ENCODE data around the gene PIAS3. TPM values are rescaled to one million over a fixed set of nuclear protein-coding genes. Genes with fewer than 3 reads are reported as not detected.

PIAS3 gene
- polyA plus RNA-seq, 1 donor from 2014 or later = 15.0 TPM

- Histone ChIP-seq H4K20me1 (ENCODE audit: insufficient read depth) (no peaks in the 10 kb centered on the region), H2AFZ (ENCODE audit: low read depth, low read length) (no peak overlapping the region), H3K27ac (ENCODE audit: low read length) (no peak overlapping the region), H3K9me3 (ENCODE audit: low read length) (no peaks in the 10 kb centered on the region), H3F3A (ENCODE audit: insufficient read depth, low read length, poor library complexity, severe bottlenecking) (no peaks in the 10 kb centered on the region), H3K27me3 (ENCODE audit: insufficient read depth, low read depth, low read length) (peaks cover 11% of the 10 kb centered on the region), H3K79me2 (replicated peaks; ENCODE audit: insufficient read depth, low read length) (no peaks in the 10 kb centered on the region), H3K36me3 (ENCODE audit: insufficient read depth, low read length) (no peaks in the 10 kb centered on the region), H3K4me3 (ENCODE audit: low read length) (no peak overlapping the region), H3K4me2 (ENCODE audit: low read length) (no peak overlapping the region), H3K9me2 (ENCODE audit: insufficient read depth, low read length) (no peaks in the 10 kb centered on the region), H3K9ac (ENCODE audit: low read length) (no peak overlapping the region)
- TF ChIP-seq EP300 (conservative IDR thresholded peaks at IDR 0.05; ENCODE audit: poor library complexity, severe bottlenecking) (no peak), SMC3 (conservative IDR thresholded peaks at IDR 0.05; ENCODE audit: poor library complexity) (no peak), EZH2 (IDR thresholded peaks at IDR 0.05; ENCODE audit: borderline replicate concordance, insufficient read depth, low read length, poor library complexity, severe bottlenecking) (no peak)
Observed at GRCh38 chr1:145879775-145880174, 20.9 kb upstream of the PIAS3 start.

DNA sequence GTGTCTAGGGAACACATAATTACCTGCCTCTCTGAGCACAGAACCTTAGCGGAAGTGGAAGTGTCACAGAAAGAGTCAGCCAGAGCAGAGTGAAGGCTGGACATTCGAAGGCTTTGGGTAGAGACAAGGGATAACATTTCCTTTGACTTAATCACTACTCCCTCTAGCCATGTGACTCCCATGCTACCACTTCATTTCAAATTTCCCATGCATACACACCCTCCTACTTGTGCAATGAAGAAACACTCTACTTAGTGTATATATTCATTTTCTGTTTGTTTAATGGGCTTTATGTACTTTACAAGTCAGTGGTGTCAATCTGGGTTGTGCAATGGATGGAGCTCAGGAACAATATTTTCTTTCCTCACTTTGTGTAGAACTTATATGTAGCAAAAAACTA is 19.8 kb upstream of the PIAS3 start:
- H2AFZ ChIP-seq (ENCODE audit: low read depth, low read length) = no peak overlapping the region
- H3F3A ChIP-seq (ENCODE audit: insufficient read depth, low read length, poor library complexity, severe bottlenecking) = no peaks in the 10 kb centered on the region
- H3K9me3 ChIP-seq (ENCODE audit: low read length) = no peaks in the 10 kb centered on the region
- H3K9me2 ChIP-seq (ENCODE audit: insufficient read depth, low read length) = no peaks in the 10 kb centered on the region
- no peaks in the 10 kb centered on the region for H3K36me3 ChIP-seq (ENCODE audit: insufficient read depth, low read length)
- H3K79me2 ChIP-seq (replicated peaks; ENCODE audit: insufficient read depth, low read length) = no peaks in the 10 kb centered on the region
- H4K20me1 ChIP-seq (ENCODE audit: insufficient read depth) = no peaks in the 10 kb centered on the region
- H3K27me3 ChIP-seq (ENCODE audit: insufficient read depth, low read depth, low read length) = peaks cover 4% of the 10 kb centered on the region
- no peak overlapping the region for H3K4me3 ChIP-seq (ENCODE audit: low read length)
- H3K4me2 ChIP-seq (ENCODE audit: low read length) = no peak overlapping the region
- H3K9ac ChIP-seq (ENCODE audit: low read length) = no peak overlapping the region
- H3K27ac ChIP-seq (ENCODE audit: low read length) = no peak overlapping the region
- TF ChIP-seq EZH2 (IDR thresholded peaks at IDR 0.05; ENCODE audit: borderline replicate concordance, insufficient read depth, low read length, poor library complexity, severe bottlenecking) (no peak), TAF1 (IDR thresholded peaks at IDR 0.05; ENCODE audit: low read depth) (no peak), RAD21 (conservative IDR thresholded peaks at IDR 0.05) (no peak), MXI1 (conservative IDR thresholded peaks at IDR 0.05; ENCODE audit: poor library complexity, severe bottlenecking) (no peak), EP300 (conservative IDR thresholded peaks at IDR 0.05; ENCODE audit: poor library complexity, severe bottlenecking) (no peak), SMC3 (conservative IDR thresholded peaks at IDR 0.05; ENCODE audit: poor library complexity) (no peak)
- TF ChIP-seq, protein P1, sequence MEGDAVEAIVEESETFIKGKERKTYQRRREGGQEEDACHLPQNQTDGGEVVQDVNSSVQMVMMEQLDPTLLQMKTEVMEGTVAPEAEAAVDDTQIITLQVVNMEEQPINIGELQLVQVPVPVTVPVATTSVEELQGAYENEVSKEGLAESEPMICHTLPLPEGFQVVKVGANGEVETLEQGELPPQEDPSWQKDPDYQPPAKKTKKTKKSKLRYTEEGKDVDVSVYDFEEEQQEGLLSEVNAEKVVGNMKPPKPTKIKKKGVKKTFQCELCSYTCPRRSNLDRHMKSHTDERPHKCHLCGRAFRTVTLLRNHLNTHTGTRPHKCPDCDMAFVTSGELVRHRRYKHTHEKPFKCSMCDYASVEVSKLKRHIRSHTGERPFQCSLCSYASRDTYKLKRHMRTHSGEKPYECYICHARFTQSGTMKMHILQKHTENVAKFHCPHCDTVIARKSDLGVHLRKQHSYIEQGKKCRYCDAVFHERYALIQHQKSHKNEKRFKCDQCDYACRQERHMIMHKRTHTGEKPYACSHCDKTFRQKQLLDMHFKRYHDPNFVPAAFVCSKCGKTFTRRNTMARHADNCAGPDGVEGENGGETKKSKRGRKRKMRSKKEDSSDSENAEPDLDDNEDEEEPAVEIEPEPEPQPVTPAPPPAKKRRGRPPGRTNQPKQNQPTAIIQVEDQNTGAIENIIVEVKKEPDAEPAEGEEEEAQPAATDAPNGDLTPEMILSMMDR (IDR thresholded peaks at IDR 0.05; ENCODE audit: poor library complexity, severe bottlenecking) = no peak
- TF ChIP-seq, protein P2, sequence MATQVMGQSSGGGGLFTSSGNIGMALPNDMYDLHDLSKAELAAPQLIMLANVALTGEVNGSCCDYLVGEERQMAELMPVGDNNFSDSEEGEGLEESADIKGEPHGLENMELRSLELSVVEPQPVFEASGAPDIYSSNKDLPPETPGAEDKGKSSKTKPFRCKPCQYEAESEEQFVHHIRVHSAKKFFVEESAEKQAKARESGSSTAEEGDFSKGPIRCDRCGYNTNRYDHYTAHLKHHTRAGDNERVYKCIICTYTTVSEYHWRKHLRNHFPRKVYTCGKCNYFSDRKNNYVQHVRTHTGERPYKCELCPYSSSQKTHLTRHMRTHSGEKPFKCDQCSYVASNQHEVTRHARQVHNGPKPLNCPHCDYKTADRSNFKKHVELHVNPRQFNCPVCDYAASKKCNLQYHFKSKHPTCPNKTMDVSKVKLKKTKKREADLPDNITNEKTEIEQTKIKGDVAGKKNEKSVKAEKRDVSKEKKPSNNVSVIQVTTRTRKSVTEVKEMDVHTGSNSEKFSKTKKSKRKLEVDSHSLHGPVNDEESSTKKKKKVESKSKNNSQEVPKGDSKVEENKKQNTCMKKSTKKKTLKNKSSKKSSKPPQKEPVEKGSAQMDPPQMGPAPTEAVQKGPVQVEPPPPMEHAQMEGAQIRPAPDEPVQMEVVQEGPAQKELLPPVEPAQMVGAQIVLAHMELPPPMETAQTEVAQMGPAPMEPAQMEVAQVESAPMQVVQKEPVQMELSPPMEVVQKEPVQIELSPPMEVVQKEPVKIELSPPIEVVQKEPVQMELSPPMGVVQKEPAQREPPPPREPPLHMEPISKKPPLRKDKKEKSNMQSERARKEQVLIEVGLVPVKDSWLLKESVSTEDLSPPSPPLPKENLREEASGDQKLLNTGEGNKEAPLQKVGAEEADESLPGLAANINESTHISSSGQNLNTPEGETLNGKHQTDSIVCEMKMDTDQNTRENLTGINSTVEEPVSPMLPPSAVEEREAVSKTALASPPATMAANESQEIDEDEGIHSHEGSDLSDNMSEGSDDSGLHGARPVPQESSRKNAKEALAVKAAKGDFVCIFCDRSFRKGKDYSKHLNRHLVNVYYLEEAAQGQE (IDR thresholded peaks at IDR 0.05; ENCODE audit: borderline replicate concordance) = no peak

Data from neural cell (in vitro differentiated cells).